HCT116 (cell line): ENCODE measurements around the gene DEPDC5.

Experiments
- CTCF ChIP-seq, 3 experiments: fragments of 200-600 bp in 1 of 3; sonication (generic) in 1 of 3; IDR thresholded peaks in 2 of 3; conservative IDR thresholded peaks in 1 of 3; 2 replicates each; pipeline ENCODE4 v1.5.1; 2012 to 2017; ENCODE audit warnings: low read depth in 2 of 3, low read length in 2 of 3, antibody characterized with exemption in 1 of 3, borderline replicate concordance in 1 of 3, control low read depth in 1 of 3, mild to moderate bottlenecking in 1 of 3, mixed read lengths in 1 of 3, mixed run types in 1 of 3, moderate library complexity in 1 of 3; ENCODE audit not compliant: insufficient read depth in 1 of 3
- ELF1 ChIP-seq: IDR thresholded peaks from 2 replicates; pipeline ENCODE4 v1.6.1; 2012; ENCODE audit warnings: low read depth, borderline replicate concordance
- EZH2 ChIP-seq: fragments of 200-600 bp; sonication (generic); IDR thresholded peaks from 2 replicates; pipeline ENCODE4 v1.6.1; 2017; ENCODE audit warnings: antibody characterized with exemption, mixed run types
- EZH2phosphoT487 ChIP-seq: fragments of 200-600 bp; IDR thresholded peaks from 2 replicates; pipeline ENCODE4 v1.6.1; 2018; ENCODE audit warnings: antibody characterized with exemption, borderline replicate concordance
- POLR2A ChIP-seq: IDR thresholded peaks from 2 replicates; pipeline ENCODE4 v1.7.0; 2011; ENCODE audit warnings: borderline replicate concordance; ENCODE audit not compliant: insufficient read depth, insufficient read length; ENCODE audit errors: extremely low read depth
- POLR2AphosphoS5 ChIP-seq: IDR thresholded peaks from 2 replicates; pipeline ENCODE4 v1.6.1; 2011; ENCODE audit warnings: mild to moderate bottlenecking, low read depth, low read length, moderate library complexity
- RAD21 ChIP-seq: IDR thresholded peaks from 2 replicates; pipeline ENCODE4 v1.6.1; 2012; ENCODE audit warnings: low read depth, mild to moderate bottlenecking
- SIN3A ChIP-seq: IDR thresholded peaks from 2 replicates; pipeline ENCODE4 v1.6.1; 2012; ENCODE audit warnings: low read depth
- SP1 ChIP-seq: IDR thresholded peaks from 2 replicates; pipeline ENCODE4 v1.6.1; 2012; ENCODE audit warnings: low read depth
- SRF ChIP-seq: IDR thresholded peaks from 2 replicates; pipeline ENCODE4 v1.6.1; 2012; ENCODE audit warnings: low read depth
- TCF7L2 ChIP-seq: IDR thresholded peaks from 2 replicates; pipeline ENCODE4 v1.7.0; 2011; ENCODE audit warnings: borderline replicate concordance, inconsistent platforms; ENCODE audit not compliant: insufficient read depth, insufficient read length; ENCODE audit errors: extremely low read depth
- TF ChIP-seq, protein P1 (sequence below): IDR thresholded peaks from 2 replicates; pipeline ENCODE4 v1.6.1; 2012; ENCODE audit warnings: low read depth

DNA sequence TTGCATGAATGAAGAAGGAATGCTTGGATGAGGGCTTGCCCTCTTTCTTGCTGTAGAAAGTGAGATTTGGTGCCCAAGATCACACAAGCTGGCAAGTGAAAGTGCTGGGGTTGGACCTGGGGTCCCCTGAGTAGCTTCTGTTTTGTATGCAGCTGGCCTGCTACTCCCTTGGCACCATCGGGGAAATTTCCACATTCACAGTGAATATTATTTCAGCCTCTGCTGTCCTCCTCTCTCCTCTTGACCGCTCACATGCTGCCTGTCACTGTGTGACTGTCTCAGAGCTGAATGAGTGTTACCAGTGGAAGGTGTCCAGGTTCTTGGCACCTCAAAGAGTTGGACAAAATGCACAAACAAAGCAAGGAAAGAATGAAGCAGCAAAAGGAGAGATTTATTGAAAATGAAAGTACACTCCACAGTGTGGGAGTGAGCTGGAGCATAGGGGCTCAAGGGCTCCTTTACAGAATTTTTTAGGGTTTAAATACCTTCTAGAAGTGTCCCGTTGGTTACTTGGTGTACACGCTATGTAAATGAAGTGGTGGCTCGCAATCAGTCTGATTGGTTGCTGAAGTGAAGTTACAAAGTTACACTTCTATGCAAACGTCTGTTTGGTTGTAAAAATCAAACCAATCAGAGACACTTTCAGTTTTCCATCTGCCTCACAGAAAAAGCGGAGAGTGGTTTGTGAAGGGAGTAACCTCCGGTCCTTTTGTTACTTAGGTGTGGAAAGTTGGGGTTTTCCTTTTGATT, 87.4 kb downstream of the DEPDC5 start:
- TF ChIP-seq EZH2 = no peak
- TF ChIP-seq CTCF (IDR thresholded peaks at IDR 0.05 in 2 of 3, conservative IDR thresholded peaks at IDR 0.05 in 1 of 3; ENCODE audit: borderline replicate concordance in 1 of 3, insufficient read depth in 1 of 3, low read depth in 2 of 3, low read length in 2 of 3) = no peak
- no peak for TF ChIP-seq POLR2A
- no peak for TF ChIP-seq POLR2AphosphoS5
- TF ChIP-seq SP1 = no peak
- no peak for TF ChIP-seq EZH2phosphoT487
- TF ChIP-seq TCF7L2 = no peak
- no peak for TF ChIP-seq SRF
- no peak for TF ChIP-seq ELF1
- no peak for TF ChIP-seq RAD21
- TF ChIP-seq SIN3A = no peak
- TF ChIP-seq, protein P1, sequence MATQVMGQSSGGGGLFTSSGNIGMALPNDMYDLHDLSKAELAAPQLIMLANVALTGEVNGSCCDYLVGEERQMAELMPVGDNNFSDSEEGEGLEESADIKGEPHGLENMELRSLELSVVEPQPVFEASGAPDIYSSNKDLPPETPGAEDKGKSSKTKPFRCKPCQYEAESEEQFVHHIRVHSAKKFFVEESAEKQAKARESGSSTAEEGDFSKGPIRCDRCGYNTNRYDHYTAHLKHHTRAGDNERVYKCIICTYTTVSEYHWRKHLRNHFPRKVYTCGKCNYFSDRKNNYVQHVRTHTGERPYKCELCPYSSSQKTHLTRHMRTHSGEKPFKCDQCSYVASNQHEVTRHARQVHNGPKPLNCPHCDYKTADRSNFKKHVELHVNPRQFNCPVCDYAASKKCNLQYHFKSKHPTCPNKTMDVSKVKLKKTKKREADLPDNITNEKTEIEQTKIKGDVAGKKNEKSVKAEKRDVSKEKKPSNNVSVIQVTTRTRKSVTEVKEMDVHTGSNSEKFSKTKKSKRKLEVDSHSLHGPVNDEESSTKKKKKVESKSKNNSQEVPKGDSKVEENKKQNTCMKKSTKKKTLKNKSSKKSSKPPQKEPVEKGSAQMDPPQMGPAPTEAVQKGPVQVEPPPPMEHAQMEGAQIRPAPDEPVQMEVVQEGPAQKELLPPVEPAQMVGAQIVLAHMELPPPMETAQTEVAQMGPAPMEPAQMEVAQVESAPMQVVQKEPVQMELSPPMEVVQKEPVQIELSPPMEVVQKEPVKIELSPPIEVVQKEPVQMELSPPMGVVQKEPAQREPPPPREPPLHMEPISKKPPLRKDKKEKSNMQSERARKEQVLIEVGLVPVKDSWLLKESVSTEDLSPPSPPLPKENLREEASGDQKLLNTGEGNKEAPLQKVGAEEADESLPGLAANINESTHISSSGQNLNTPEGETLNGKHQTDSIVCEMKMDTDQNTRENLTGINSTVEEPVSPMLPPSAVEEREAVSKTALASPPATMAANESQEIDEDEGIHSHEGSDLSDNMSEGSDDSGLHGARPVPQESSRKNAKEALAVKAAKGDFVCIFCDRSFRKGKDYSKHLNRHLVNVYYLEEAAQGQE = no peak
